Ectodermal cell (in vitro differentiated cells): ENCODE measurements around the gene ARSG.

Experiments
- H3K27ac ChIP-seq: 2 replicates; pipeline ENCODE4 v1.7.0; 2013; ENCODE audit warnings: mild to moderate bottlenecking, low read depth, low read length; ENCODE audit not compliant: insufficient read depth, poor library complexity, severe bottlenecking
- H3K27me3 ChIP-seq: 2 replicates; pipeline ENCODE4 v1.7.0; 2013; ENCODE audit warnings: mild to moderate bottlenecking, low read length; ENCODE audit not compliant: insufficient read depth, control insufficient read depth, poor library complexity, severe bottlenecking
- H3K36me3 ChIP-seq: one replicate; pipeline ENCODE4 v1.7.0; 2013; ENCODE audit warnings: low read length; ENCODE audit not compliant: control insufficient read depth, insufficient read depth
- H3K4me1 ChIP-seq: one replicate; pipeline ENCODE4 v1.7.0; 2013; ENCODE audit warnings: low read length; ENCODE audit not compliant: control insufficient read depth, insufficient read depth
- H3K4me3 ChIP-seq: 2 replicates; pipeline ENCODE4 v1.7.0; 2013; ENCODE audit warnings: low read depth, low read length, control low read depth; ENCODE audit not compliant: insufficient read depth
- H3K9me3 ChIP-seq: 2 replicates; pipeline ENCODE4 v1.7.0; 2013; ENCODE audit warnings: mild to moderate bottlenecking, low read length, moderate library complexity; ENCODE audit not compliant: control insufficient read depth
- WGBS, 2 experiments: methylation state at CpG; one replicate each; pipeline ENCODE4 v1.1.7; 2013; ENCODE audit warnings: missing lambda C conversion rate in 2 of 2; 5-methylcytosine and 5-hydroxymethylcytosine counted together

Gene ARSG

GRCh38 chr17:68318103-68318991 is 27.1 kb downstream of the ARSG start:
- H3K4me3 ChIP-seq: no peak overlapping the region
- H3K36me3 ChIP-seq: no peaks in the 10 kb centered on the region
- H3K9me3 ChIP-seq: no peaks in the 10 kb centered on the region
- no peak overlapping the region for H3K27ac ChIP-seq
- WGBS, 2 experiments: 77% methylated on average over 8 of the region's 8 CpGs
- no peaks in the 10 kb centered on the region for H3K27me3 ChIP-seq
- H3K4me1 ChIP-seq: no peaks in the 10 kb centered on the region

DNA sequence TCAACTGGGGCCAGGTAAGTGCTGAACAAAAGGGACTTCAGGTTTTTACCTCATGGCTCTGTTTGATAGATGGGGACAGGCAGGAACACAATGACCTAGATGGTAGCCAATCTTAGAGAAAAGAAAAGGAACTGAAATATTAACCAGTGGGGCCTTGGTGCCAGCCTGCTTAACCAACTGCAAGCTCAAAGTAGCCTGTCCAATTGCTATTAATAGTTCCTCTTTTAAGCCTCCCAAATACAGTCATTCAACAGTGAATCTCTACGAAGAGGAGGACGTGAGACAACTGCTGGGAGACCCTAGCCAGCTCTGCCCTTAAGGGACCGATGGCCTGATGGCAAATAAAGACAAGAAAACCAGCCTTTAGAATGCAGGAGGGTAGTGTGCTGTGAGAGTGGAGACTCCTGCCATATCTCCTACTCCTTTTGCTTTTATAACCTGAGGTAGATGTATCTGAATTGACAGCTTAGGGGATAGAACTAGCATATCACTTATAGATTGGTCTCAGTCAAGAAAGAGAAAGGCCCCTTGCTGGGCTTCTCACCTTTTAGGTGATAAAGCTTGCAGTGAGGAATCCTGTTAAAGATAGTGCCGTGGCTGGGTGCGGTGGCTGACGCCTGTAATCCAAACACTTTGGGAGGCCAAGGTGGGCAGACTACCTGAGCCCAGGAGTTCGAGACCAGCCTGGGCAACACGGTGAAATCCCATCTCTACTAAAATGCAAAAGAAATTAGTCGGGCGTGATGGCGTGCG is 28.3 kb downstream of the ARSG start:
- no peaks in the 10 kb centered on the region for H3K9me3 ChIP-seq
- H3K4me3 ChIP-seq: no peak overlapping the region
- no peaks in the 10 kb centered on the region for H3K27me3 ChIP-seq
- H3K36me3 ChIP-seq: no peaks in the 10 kb centered on the region
- WGBS, 2 experiments: 89 to 92% methylated on average over 12 of the region's 12 CpGs
- H3K4me1 ChIP-seq: no peaks in the 10 kb centered on the region
- no peak overlapping the region for H3K27ac ChIP-seq

DNA sequence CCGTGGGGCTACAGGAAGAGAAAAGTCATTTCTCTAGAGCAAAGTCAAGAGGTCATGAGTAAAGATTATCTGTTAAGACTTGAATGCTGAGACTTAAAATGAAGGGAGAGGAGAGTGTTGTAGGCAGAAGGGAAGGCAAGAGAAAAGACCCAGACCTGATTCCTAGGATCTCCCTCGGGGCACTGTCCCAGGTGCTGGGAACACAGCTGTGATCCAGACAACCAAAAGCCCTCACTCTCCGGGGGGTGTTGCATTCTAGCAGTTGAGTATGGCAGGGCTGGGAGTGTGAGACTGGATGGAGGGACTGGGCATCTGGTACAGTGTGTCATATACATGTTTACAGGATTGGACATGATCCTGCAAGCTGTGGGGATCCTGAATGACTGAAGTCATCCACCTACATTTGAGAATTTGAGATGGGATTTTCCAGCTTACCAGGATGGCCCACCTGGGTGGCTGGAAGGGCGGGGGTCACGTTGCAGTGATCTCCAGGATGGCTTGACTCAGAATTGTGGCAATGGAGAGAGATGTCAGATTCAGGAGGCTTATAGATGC is 29.1 kb downstream of the ARSG start:
- 81 to 83% methylated on average over 5 of the region's 5 CpGs for WGBS, 2 experiments
- Histone ChIP-seq H3K27me3 (no peaks in the 10 kb centered on the region), H3K27ac (no peak overlapping the region), H3K4me3 (no peak overlapping the region), H3K4me1 (no peaks in the 10 kb centered on the region), H3K36me3 (no peaks in the 10 kb centered on the region), H3K9me3 (no peaks in the 10 kb centered on the region)

GRCh38 chr17:68320943-68321555 is 29.8 kb downstream of the ARSG start:
- Histone ChIP-seq H3K36me3 (no peaks in the 10 kb centered on the region), H3K27me3 (no peaks in the 10 kb centered on the region), H3K4me3 (no peak overlapping the region), H3K9me3 (no peaks in the 10 kb centered on the region), H3K27ac (no peak overlapping the region), H3K4me1 (no peaks in the 10 kb centered on the region)
- 91 to 94% methylated on average over 7 of the region's 7 CpGs for whole genome bisulfite sequencing, 2 experiments

- 88 to 89% methylated on average over 4 of the region's 4 CpGs for WGBS, 2 experiments
- no peaks in the 10 kb centered on the region for H3K4me1 ChIP-seq
- H3K27me3 ChIP-seq: no peaks in the 10 kb centered on the region
- no peaks in the 10 kb centered on the region for H3K36me3 ChIP-seq
- H3K4me3 ChIP-seq: no peak overlapping the region
- H3K9me3 ChIP-seq: no peaks in the 10 kb centered on the region
- H3K27ac ChIP-seq: no peak overlapping the region
These were observed 30.3 kb downstream of the ARSG start for GRCh38 chr17:68321556-68321954.

GRCh38 chr17:68322630-68323029 is 31.3 kb downstream of the ARSG start:
- H3K9me3 ChIP-seq: no peaks in the 10 kb centered on the region
- no peak overlapping the region for H3K27ac ChIP-seq
- no peak overlapping the region for H3K4me3 ChIP-seq
- no peaks in the 10 kb centered on the region for H3K36me3 ChIP-seq
- WGBS, 2 experiments: 77 to 78% methylated on average over 3 of the region's 3 CpGs
- H3K4me1 ChIP-seq: no peaks in the 10 kb centered on the region
- H3K27me3 ChIP-seq: no peaks in the 10 kb centered on the region

DNA sequence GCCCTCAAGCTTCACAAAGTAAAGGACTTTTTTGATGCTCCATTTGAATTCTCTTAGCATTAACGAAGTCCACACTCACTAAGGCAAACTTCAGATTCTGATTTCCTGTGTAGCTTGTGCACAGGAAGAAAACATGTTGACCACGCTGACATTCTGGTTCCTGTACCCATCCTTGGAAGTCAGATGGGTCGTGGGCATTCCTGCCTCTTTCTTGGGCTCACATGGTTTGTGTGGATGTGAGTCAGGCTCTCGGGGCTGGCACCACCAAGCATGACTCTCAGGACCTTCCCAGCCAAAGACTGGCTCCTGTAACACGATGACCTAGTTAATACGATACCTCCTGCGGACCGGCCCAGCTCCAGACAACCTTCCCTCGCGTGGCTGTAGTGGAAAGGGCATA is 32.8 kb downstream of the ARSG start:
- no peaks in the 10 kb centered on the region for H3K36me3 ChIP-seq
- no peaks in the 10 kb centered on the region for H3K9me3 ChIP-seq
- no peak overlapping the region for H3K27ac ChIP-seq
- H3K4me1 ChIP-seq: no peaks in the 10 kb centered on the region
- WGBS, 2 experiments: 93 to 94% methylated on average over 10 of the region's 10 CpGs
- H3K4me3 ChIP-seq: no peak overlapping the region
- no peaks in the 10 kb centered on the region for H3K27me3 ChIP-seq

DNA sequence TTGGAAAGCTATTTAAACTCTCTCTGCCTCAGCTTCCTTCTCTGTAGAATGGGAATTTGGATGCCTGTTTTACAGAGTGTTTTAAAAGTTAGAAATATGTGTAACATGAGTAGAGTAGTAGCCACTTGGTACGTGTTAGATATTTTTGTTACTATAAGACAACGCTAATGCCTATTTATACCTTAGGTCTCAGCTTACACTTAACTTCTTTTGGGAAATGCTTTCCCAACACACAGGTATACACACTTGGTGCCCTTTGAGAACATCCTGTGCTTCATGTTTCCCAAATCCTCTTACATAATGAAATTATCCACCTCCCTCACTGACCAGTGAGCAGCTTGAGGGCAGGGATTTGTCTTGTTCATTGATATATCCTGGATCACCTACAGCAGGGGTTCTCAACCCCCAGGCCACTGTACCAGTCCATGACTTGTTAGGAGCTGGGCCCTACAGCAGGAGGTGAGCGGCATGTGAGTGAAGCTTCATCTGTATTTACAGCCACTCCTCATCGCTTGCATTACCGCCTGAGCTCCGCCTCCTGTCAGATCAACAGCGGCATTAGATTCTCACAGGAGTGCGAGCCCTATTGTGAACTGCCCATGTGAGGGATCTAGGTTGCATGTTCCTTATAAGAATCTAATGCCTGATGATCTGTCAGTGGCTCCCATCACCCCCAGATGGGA is 33.5 kb downstream of the ARSG start:
- Histone ChIP-seq H3K4me3 (no peak overlapping the region), H3K4me1 (no peaks in the 10 kb centered on the region), H3K36me3 (no peaks in the 10 kb centered on the region), H3K9me3 (no peaks in the 10 kb centered on the region), H3K27me3 (no peaks in the 10 kb centered on the region), H3K27ac (no peak overlapping the region)
- 95 to 97% methylated on average over 8 of the region's 8 CpGs for WGBS, 2 experiments

- Histone ChIP-seq H3K27ac (no peak overlapping the region), H3K4me1 (no peaks in the 10 kb centered on the region), H3K4me3 (no peak overlapping the region), H3K27me3 (no peaks in the 10 kb centered on the region), H3K9me3 (no peaks in the 10 kb centered on the region), H3K36me3 (no peaks in the 10 kb centered on the region)
- WGBS, 2 experiments: 84 to 86% methylated on average over 5 of the region's 5 CpGs
These were observed 34.7 kb downstream of the ARSG start for GRCh38 chr17:68325961-68326360.
